IMR-90 (cell line): ENCODE results near the gene EXOC6. TPM values are rescaled to one million over a fixed set of nuclear protein-coding genes. Genes with fewer than 3 reads are reported as not detected.

Source experiments
- ATAC-seq: fragments of 200-7000 bp; cut with Tn5 transposase; 2 replicates; pipeline ENCODE4 v1.9.1; 2020; ENCODE audit warnings: low read depth, mild to moderate bottlenecking, moderate library complexity
- BruUV-seq: library from RNA; stranded (reverse); fragments of 400-500 nt; replicated peaks from 2 replicates; lab custom pipeline; 2021; lab: Mats Ljungman, UMichigan
- CTCF ChIA-PET: fragments of 300-600 bp; formaldehyde crosslinking; extraction: SDS; loops from one replicate; lab custom pipeline; 2021; ENCODE audit warnings: antibody characterized with exemption; lab: Yijun Ruan, JAX
- POLR2A ChIA-PET: fragments of 300-600 bp; sonication (Branson Sonifier 250); formaldehyde crosslinking; loops from one replicate; lab custom pipeline; 2022; ENCODE audit warnings: antibody characterized with exemption; ENCODE audit not compliant: unreplicated experiment; lab: Charles Lee
- DNase-seq: peaks from one replicate; pipeline ENCODE4 v3.0.0; 2013
- H2AFZ ChIP-seq: replicated peaks from 2 replicates; pipeline ENCODE3; 2013; ENCODE audit warnings: low read length, mild to moderate bottlenecking; ENCODE audit not compliant: poor library complexity
- H2AK5ac ChIP-seq: 2 replicates; pipeline ENCODE4 v1.6.1; 2013; ENCODE audit warnings: low read depth, low read length, inconsistent platforms
- H2AK9ac ChIP-seq: replicated peaks from 2 replicates; pipeline ENCODE3; 2013; ENCODE audit warnings: mild to moderate bottlenecking, low read depth, low read length, moderate library complexity; ENCODE audit not compliant: poor library complexity
- H2BK120ac ChIP-seq: 2 replicates; pipeline ENCODE4 v1.6.1; 2013; ENCODE audit warnings: low read depth, low read length, inconsistent platforms
- H2BK15ac ChIP-seq: 3 replicates; pipeline ENCODE4 v1.6.1; 2013; ENCODE audit warnings: low read depth, low read length, inconsistent platforms
- H2BK20ac ChIP-seq: 2 replicates; pipeline ENCODE4 v1.6.1; 2013; ENCODE audit warnings: low read depth, mild to moderate bottlenecking, inconsistent platforms, low read length, moderate library complexity
- H2BK5ac ChIP-seq: 2 replicates; pipeline ENCODE4 v1.6.1; 2013; ENCODE audit warnings: mild to moderate bottlenecking, low read depth, low read length, inconsistent platforms; ENCODE audit not compliant: poor library complexity, severe bottlenecking
- H3K14ac ChIP-seq: replicated peaks from 2 replicates; pipeline ENCODE4 v1.6.1; 2013; ENCODE audit warnings: low read depth, low read length, inconsistent platforms
- H3K18ac ChIP-seq: 2 replicates; pipeline ENCODE4 v1.6.1; 2013; ENCODE audit warnings: low read depth, low read length, control low read depth
- H3K23ac ChIP-seq: 2 replicates; pipeline ENCODE4 v1.6.1; 2013; ENCODE audit warnings: low read depth, low read length, inconsistent platforms
- H3K27ac ChIP-seq: 2 replicates; pipeline ENCODE4 v1.5.1; 2013; ENCODE audit warnings: mild to moderate bottlenecking, control low read depth, low read length; ENCODE audit not compliant: insufficient read depth
- H3K27me3 ChIP-seq: 2 replicates; pipeline ENCODE4 v1.6.1; 2013; ENCODE audit warnings: low read length; ENCODE audit not compliant: control insufficient read depth, insufficient read depth
- H3K36me3 ChIP-seq: 2 replicates; pipeline ENCODE4 v1.6.1; 2013; ENCODE audit warnings: low read length, mixed read lengths; ENCODE audit not compliant: control insufficient read depth, insufficient read depth
- H3K4ac ChIP-seq: 2 replicates; pipeline ENCODE4 v1.6.1; 2013; ENCODE audit warnings: low read depth, low read length, inconsistent platforms
- H3K4me1 ChIP-seq: 2 replicates; pipeline ENCODE4 v1.6.1; 2013; ENCODE audit warnings: low read length, mixed read lengths; ENCODE audit not compliant: control insufficient read depth, insufficient read depth
- H3K4me2 ChIP-seq: 2 replicates; pipeline ENCODE4 v1.6.1; 2013; ENCODE audit warnings: low read depth, mild to moderate bottlenecking, control low read depth, low read length, moderate library complexity
- H3K4me3 ChIP-seq: 2 replicates; pipeline ENCODE4 v1.5.1; 2013; ENCODE audit warnings: low read depth, mild to moderate bottlenecking, control low read depth, low read length, moderate library complexity; ENCODE audit not compliant: insufficient read depth
- H3K56ac ChIP-seq: 2 replicates; pipeline ENCODE4 v1.6.1; 2013; ENCODE audit warnings: low read length, inconsistent platforms; ENCODE audit not compliant: insufficient read depth; ENCODE audit errors: extremely low read depth
- H3K79me1 ChIP-seq, 2 experiments: 2 replicates each; pipeline ENCODE4 v1.6.1; 2013; ENCODE audit warnings: low read length in 2 of 2, inconsistent platforms in 1 of 2, low read depth in 1 of 2
- H3K9ac ChIP-seq: 2 replicates; pipeline ENCODE4 v1.6.1; 2013; ENCODE audit warnings: low read depth, low read length, control low read depth
- H3K9me1 ChIP-seq: 2 replicates; pipeline ENCODE4 v1.6.1; 2013; ENCODE audit warnings: low read length, inconsistent platforms; ENCODE audit not compliant: insufficient read depth
- H3K9me3 ChIP-seq: 2 replicates; pipeline ENCODE4 v1.6.1; 2013; ENCODE audit warnings: low read length; ENCODE audit not compliant: control insufficient read depth, insufficient read depth
- H4K20me1 ChIP-seq: 2 replicates; pipeline ENCODE4 v1.6.1; 2013; ENCODE audit warnings: low read length, inconsistent platforms; ENCODE audit not compliant: insufficient read depth
- H4K5ac ChIP-seq: 2 replicates; pipeline ENCODE4 v1.6.1; 2013; ENCODE audit warnings: mild to moderate bottlenecking, low read depth, low read length, control low read depth
- H4K8ac ChIP-seq, 2 experiments: 2 replicates each; pipeline ENCODE4 v1.6.1; 2013; ENCODE audit warnings: low read depth in 2 of 2, low read length in 2 of 2, control low read depth in 1 of 2, inconsistent platforms in 1 of 2
- H4K91ac ChIP-seq: 2 replicates; pipeline ENCODE4 v1.6.1; 2013; ENCODE audit warnings: low read depth, low read length, inconsistent platforms; ENCODE audit not compliant: insufficient read depth
- BHLHE40 ChIP-seq: fragments of 150-350 bp; IDR thresholded peaks from 2 replicates; pipeline ENCODE4 v1.6.1; 2016; ENCODE audit warnings: mild to moderate bottlenecking, low read depth, low read length
- CEBPB ChIP-seq: IDR thresholded peaks from 2 replicates; pipeline ENCODE4 v1.6.1; 2012; ENCODE audit warnings: low read depth, low read length, improper control_type of control experiment
- CHD1 ChIP-seq: IDR thresholded peaks from 2 replicates; pipeline ENCODE4 v1.6.1; 2012; ENCODE audit warnings: low read depth, low read length, improper control_type of control experiment
- FOS ChIP-seq: fragments of 150-350 bp; IDR thresholded peaks from 2 replicates; pipeline ENCODE4 v1.6.1; 2016; ENCODE audit warnings: low read depth, low read length
- MAFK ChIP-seq: IDR thresholded peaks from 2 replicates; pipeline ENCODE4 v1.6.1; 2012; ENCODE audit warnings: low read depth, low read length, improper control_type of control experiment
- MAZ ChIP-seq: IDR thresholded peaks from 2 replicates; pipeline ENCODE4 v1.6.1; 2012; ENCODE audit warnings: low read depth, mild to moderate bottlenecking, low read length, improper control_type of control experiment, moderate library complexity, borderline replicate concordance
- MXI1 ChIP-seq: IDR thresholded peaks from 2 replicates; pipeline ENCODE4 v1.6.1; 2012; ENCODE audit warnings: low read depth, mild to moderate bottlenecking, low read length, moderate library complexity, borderline replicate concordance
- NFE2L2 ChIP-seq: fragments of 150-350 bp; IDR thresholded peaks from 2 replicates; pipeline ENCODE4 v1.6.1; 2016; ENCODE audit warnings: low read depth, mild to moderate bottlenecking, low read length
- POLR2A ChIP-seq: IDR thresholded peaks from 2 replicates; pipeline ENCODE4 v1.6.1; 2012; ENCODE audit warnings: mild to moderate bottlenecking, low read depth, low read length
- RAD21 ChIP-seq: IDR thresholded peaks from 2 replicates; pipeline ENCODE4 v1.6.1; 2012; ENCODE audit warnings: low read length, improper control_type of control experiment
- RCOR1 ChIP-seq: IDR thresholded peaks from 2 replicates; pipeline ENCODE4 v1.6.1; 2012; ENCODE audit warnings: mild to moderate bottlenecking, low read length, improper control_type of control experiment; ENCODE audit not compliant: insufficient replicate concordance
- RFX5 ChIP-seq: IDR thresholded peaks from 2 replicates; pipeline ENCODE4 v1.8.0; 2012; ENCODE audit warnings: low read depth, mild to moderate bottlenecking, low read length, moderate library complexity
- SMC3 ChIP-seq: fragments of 150-350 bp; IDR thresholded peaks from 2 replicates; pipeline ENCODE4 v1.6.1; 2016; ENCODE audit warnings: low read depth, mild to moderate bottlenecking, antibody characterized with exemption, low read length, moderate library complexity
- WGBS, 2 experiments: methylation state at CpG; one replicate each; pipeline versions ENCODE4 v1.1.5 to v1.1.7; 2013; ENCODE audit warnings: missing lambda C conversion rate in 2 of 2; ENCODE audit not compliant: insufficient read length in 1 of 2; ENCODE audit errors: extremely low coverage in 2 of 2; 5-methylcytosine and 5-hydroxymethylcytosine counted together
- dilution Hi-C: fragments of 300-500 bp; cut with HindIII; formaldehyde crosslinking; loops from one replicate; pipeline ENCODE4 v1.14.3; 2018; ENCODE audit warnings: low sequenced_read_pairs; ENCODE audit not compliant: unreplicated experiment
- in situ Hi-C: fragments of 300-500 bp; cut with MboI; formaldehyde crosslinking; loops from 3 replicates; pipeline ENCODE4 v1.14.3; 2019; ENCODE audit warnings: low sequenced_read_pairs, inconsistent platforms, mixed read lengths
- intact Hi-C: fragments of 100-400 bp; cut with micrococcal nuclease; formaldehyde crosslinking; loops from 2 replicates; pipeline ENCODE4 v1.10.0; 2022
- polyA plus RNA-seq, 3 experiments: library from polyadenylated mRNA; depleted of rRNA; stranded (reverse); fragments of >200 nt; gene quantifications; 2 replicates each; pipeline ENCODE4 v1.2.3, GENCODE V29; 2012; ENCODE audit warnings: low replicate concordance in 1 of 3
- total RNA-seq: library from RNA; depleted of rRNA; stranded (reverse); fragments of >200 nt; gene quantifications from 2 replicates; pipeline ENCODE4 v1.2.3, GENCODE V29; 2012
- TF ChIP-seq, protein P1 (sequence below): fragments of 150-350 bp; IDR thresholded peaks from 2 replicates; pipeline ENCODE4 v1.6.1; 2016; ENCODE audit warnings: low read depth, mild to moderate bottlenecking, low read length, moderate library complexity, borderline replicate concordance
- TF ChIP-seq, protein P2 (sequence below): fragments of 150-350 bp; IDR thresholded peaks from 2 replicates; pipeline ENCODE4 v1.6.1; 2017; ENCODE audit warnings: mild to moderate bottlenecking, antibody characterized with exemption, low read length, low read depth
- TF ChIP-seq, protein P3 (sequence below): conservative IDR thresholded peaks from 2 replicates; pipeline ENCODE4 v1.5.1; 2012; ENCODE audit warnings: mild to moderate bottlenecking, low read depth, low read length, improper control_type of control experiment

EXOC6 gene
- total and polyA plus RNA-seq, 2 of the 4 experiments (the other 2 are of a cell fraction) = 4.5 to 11.5 TPM

DNA sequence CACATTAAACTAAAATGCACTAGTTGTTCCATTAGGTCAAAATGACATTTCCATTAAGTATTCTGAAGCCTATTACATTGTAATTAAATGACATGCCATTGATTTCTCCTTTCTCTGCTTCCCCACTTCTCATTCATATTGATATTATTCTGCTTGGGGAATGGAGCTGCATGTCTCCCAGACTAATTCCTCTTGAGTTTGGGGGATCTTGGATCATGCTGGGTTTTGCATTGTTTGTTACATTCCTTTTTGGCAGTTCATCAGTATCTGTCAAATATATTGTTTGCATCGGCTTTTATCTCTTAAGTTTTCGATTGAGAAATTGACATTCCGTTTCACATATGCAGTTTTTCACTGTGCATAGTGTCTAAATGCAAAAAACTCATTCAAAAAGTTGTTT lies 147.2 kb downstream of the EXOC6 start:
- BruUV-seq = no TSS peak
- Histone ChIP-seq H3K36me3 (no peaks in the 10 kb centered on the region), H2AK9ac (no peak overlapping the region), H3K9ac (no peak overlapping the region), H3K79me1 (no peaks in the 10 kb centered on the region), H4K20me1 (no peaks in the 10 kb centered on the region), H3K9me3 (no peaks in the 10 kb centered on the region), H3K18ac (no peak overlapping the region), H2BK20ac (no peak overlapping the region), H3K27me3 (no peaks in the 10 kb centered on the region), H2AK5ac (no peak overlapping the region), H2BK5ac (no peak overlapping the region), H2AFZ (no peak overlapping the region), H3K9me1 (no peaks in the 10 kb centered on the region; the same call in 1 of the 2 replicates), H2BK15ac (no peak overlapping the region), H3K4me3 (no peak overlapping the region), H3K4me1 (peaks cover 3% of the 10 kb centered on the region), H3K23ac (no peak overlapping the region), H4K5ac (no peak overlapping the region), H3K27ac (no peak overlapping the region), H3K4ac (no peak overlapping the region), H3K4me2 (no peak overlapping the region), H3K14ac (no peak overlapping the region), H4K91ac (no peak overlapping the region), H4K8ac (no peak overlapping the region), H2BK120ac (no peak overlapping the region), H3K56ac (no peak overlapping the region)
- TF ChIP-seq RCOR1 = no peak
- no peak for TF ChIP-seq RFX5
- TF ChIP-seq NFE2L2 = no peak
- no peak for TF ChIP-seq CEBPB
- TF ChIP-seq FOS = no peak
- no peak for TF ChIP-seq BHLHE40
- TF ChIP-seq, protein P1, sequence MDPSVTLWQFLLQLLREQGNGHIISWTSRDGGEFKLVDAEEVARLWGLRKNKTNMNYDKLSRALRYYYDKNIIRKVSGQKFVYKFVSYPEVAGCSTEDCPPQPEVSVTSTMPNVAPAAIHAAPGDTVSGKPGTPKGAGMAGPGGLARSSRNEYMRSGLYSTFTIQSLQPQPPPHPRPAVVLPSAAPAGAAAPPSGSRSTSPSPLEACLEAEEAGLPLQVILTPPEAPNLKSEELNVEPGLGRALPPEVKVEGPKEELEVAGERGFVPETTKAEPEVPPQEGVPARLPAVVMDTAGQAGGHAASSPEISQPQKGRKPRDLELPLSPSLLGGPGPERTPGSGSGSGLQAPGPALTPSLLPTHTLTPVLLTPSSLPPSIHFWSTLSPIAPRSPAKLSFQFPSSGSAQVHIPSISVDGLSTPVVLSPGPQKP = no peak
- TF ChIP-seq MAFK = no peak
- TF ChIP-seq RAD21 = no peak
- TF ChIP-seq, protein P2, sequence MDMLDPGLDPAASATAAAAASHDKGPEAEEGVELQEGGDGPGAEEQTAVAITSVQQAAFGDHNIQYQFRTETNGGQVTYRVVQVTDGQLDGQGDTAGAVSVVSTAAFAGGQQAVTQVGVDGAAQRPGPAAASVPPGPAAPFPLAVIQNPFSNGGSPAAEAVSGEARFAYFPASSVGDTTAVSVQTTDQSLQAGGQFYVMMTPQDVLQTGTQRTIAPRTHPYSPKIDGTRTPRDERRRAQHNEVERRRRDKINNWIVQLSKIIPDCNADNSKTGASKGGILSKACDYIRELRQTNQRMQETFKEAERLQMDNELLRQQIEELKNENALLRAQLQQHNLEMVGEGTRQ = no peak
- no peak for TF ChIP-seq MXI1
- no peak for TF ChIP-seq POLR2A
- TF ChIP-seq MAZ = no peak
- TF ChIP-seq, protein P3, sequence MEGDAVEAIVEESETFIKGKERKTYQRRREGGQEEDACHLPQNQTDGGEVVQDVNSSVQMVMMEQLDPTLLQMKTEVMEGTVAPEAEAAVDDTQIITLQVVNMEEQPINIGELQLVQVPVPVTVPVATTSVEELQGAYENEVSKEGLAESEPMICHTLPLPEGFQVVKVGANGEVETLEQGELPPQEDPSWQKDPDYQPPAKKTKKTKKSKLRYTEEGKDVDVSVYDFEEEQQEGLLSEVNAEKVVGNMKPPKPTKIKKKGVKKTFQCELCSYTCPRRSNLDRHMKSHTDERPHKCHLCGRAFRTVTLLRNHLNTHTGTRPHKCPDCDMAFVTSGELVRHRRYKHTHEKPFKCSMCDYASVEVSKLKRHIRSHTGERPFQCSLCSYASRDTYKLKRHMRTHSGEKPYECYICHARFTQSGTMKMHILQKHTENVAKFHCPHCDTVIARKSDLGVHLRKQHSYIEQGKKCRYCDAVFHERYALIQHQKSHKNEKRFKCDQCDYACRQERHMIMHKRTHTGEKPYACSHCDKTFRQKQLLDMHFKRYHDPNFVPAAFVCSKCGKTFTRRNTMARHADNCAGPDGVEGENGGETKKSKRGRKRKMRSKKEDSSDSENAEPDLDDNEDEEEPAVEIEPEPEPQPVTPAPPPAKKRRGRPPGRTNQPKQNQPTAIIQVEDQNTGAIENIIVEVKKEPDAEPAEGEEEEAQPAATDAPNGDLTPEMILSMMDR = no peak
- TF ChIP-seq SMC3 = no peak
- TF ChIP-seq CHD1 = no peak
- intact Hi-C loops = no loop called here
- ATAC-seq (no peak), DNase-seq (no peak)
- POLR2A ChIA-PET = no interaction called here
- CTCF ChIA-PET = no interaction called here
- in situ Hi-C loops = no loop called here
- dilution Hi-C loops = no loop called here
- no CpG with 5 or more reads among the region's 3 CpGs for WGBS, 2 experiments
